A673 (cell line): ENCODE measurements around the gene TRPC4. TPM values are rescaled to one million over a fixed set of nuclear protein-coding genes. Genes with fewer than 3 reads are reported as not detected.

Source experiments
- BruUV-seq: library from RNA; stranded (reverse); fragments of 400-500 nt; replicated peaks from 2 replicates; lab custom pipeline; 2021; lab: Mats Ljungman, UMichigan
- CTCF ChIA-PET: fragments of 300-600 bp; sonication (Branson Sonifier 250); formaldehyde crosslinking; loops from one replicate; lab custom pipeline; 2022; ENCODE audit warnings: antibody characterized with exemption; lab: Charles Lee
- POLR2A ChIA-PET: fragments of 300-600 bp; sonication (Branson Sonifier 250); formaldehyde crosslinking; loops from one replicate; lab custom pipeline; 2022; ENCODE audit warnings: antibody characterized with exemption; ENCODE audit not compliant: low non-redundant PET; lab: Charles Lee
- DNase-seq: peaks from one replicate; pipeline ENCODE4 v3.0.0-alpha.2; 2015; ENCODE audit warnings: low spot score
- H3K27ac ChIP-seq: fragments of 200-600 bp; sonication (generic); 2 replicates; pipeline ENCODE4 v1.5.1; 2016; ENCODE audit warnings: mixed run types, low read depth, mild to moderate bottlenecking, mixed read lengths, antibody characterized with exemption, low read length; ENCODE audit not compliant: poor library complexity, severe bottlenecking
- H3K27me3 ChIP-seq: fragments of 200-600 bp; sonication (generic); replicated peaks from 2 replicates; pipeline ENCODE4 v1.6.1; 2017; ENCODE audit warnings: mixed run types, low read depth, mild to moderate bottlenecking, mixed read lengths, antibody characterized with exemption, low read length; ENCODE audit not compliant: insufficient read depth, poor library complexity
- H3K36me3 ChIP-seq: fragments of 200-600 bp; sonication (generic); 2 replicates; pipeline ENCODE4 v1.6.1; 2016; ENCODE audit warnings: mixed run types, mild to moderate bottlenecking, mixed read lengths, antibody characterized with exemption, low read length; ENCODE audit not compliant: insufficient read depth, poor library complexity, severe bottlenecking
- H3K4me1 ChIP-seq: fragments of 200-600 bp; sonication (generic); 2 replicates; pipeline ENCODE4 v1.6.1; 2017; ENCODE audit warnings: mixed run types, mild to moderate bottlenecking, mixed read lengths, antibody characterized with exemption, low read length; ENCODE audit not compliant: insufficient read depth, poor library complexity, severe bottlenecking
- H3K4me3 ChIP-seq: fragments of 200-600 bp; sonication (generic); 2 replicates; pipeline ENCODE4 v1.5.1; 2016; ENCODE audit warnings: low read depth, mixed run types, mild to moderate bottlenecking, mixed read lengths, low read length; ENCODE audit not compliant: poor library complexity, severe bottlenecking
- H3K9me3 ChIP-seq: fragments of 200-600 bp; sonication (generic); 2 replicates; pipeline ENCODE4 v1.6.1; 2016; ENCODE audit warnings: mixed run types, low read depth, mild to moderate bottlenecking, mixed read lengths, antibody characterized with exemption, low read length; ENCODE audit not compliant: poor library complexity, severe bottlenecking
- EZH2 ChIP-seq: fragments of 200-600 bp; sonication (generic); IDR thresholded peaks from 2 replicates; pipeline ENCODE4 v1.6.1; 2017; ENCODE audit warnings: borderline replicate concordance, low read depth, mild to moderate bottlenecking, mixed read lengths, antibody characterized with exemption, low read length; ENCODE audit not compliant: poor library complexity, severe bottlenecking
- intact Hi-C: fragments of 100-400 bp; cut with micrococcal nuclease; formaldehyde crosslinking; loops from one replicate; pipeline ENCODE4 v1.10.0; 2022; ENCODE audit not compliant: unreplicated experiment
- total RNA-seq: library from RNA; stranded (reverse); gene quantifications from 2 replicates; pipeline ENCODE4 v1.2.3, GENCODE V29; 2021
- TF ChIP-seq, protein P1 (sequence below): fragments of 300-800, 200-600 bp; sonication (generic); conservative IDR thresholded peaks from 2 replicates; pipeline ENCODE4 v1.5.1; 2017; ENCODE audit warnings: low read depth, mild to moderate bottlenecking, antibody characterized with exemption, low read length, moderate library complexity, mixed read lengths

The TRPC4 gene
- total RNA-seq, 1 experiment from 2014 or later: 27.0 TPM

DNA sequence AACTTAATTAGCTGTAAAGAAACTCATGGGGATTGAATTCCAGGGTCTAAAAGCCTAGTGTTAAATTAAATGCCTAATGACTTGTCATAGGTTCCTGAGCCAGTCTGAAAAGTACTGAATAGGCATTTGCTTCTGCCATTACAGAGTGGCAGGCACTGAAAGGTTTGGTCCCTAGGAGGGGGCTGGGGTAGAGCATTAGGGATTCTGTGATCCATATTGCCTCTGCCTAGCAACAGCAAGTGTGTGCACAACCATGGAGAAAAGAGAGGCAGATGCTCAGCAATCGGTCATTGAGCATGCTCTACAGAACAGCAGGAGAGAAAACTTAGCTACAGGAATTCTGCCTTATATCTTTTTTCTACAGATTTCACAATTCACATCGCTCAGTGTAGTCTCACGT is 133.5 kb downstream of the TRPC4 start:
- BruUV-seq: no TSS peak
- Histone ChIP-seq H3K4me1 (no peaks in the 10 kb centered on the region), H3K27ac (no peak overlapping the region), H3K9me3 (no peaks in the 10 kb centered on the region), H3K27me3 (no peaks in the 10 kb centered on the region), H3K4me3 (no peak overlapping the region), H3K36me3 (no peaks in the 10 kb centered on the region)
- ChIA-PET CTCF (no interaction called here), POLR2A (no interaction called here)
- TF ChIP-seq EZH2: no peak
- TF ChIP-seq, protein P1, sequence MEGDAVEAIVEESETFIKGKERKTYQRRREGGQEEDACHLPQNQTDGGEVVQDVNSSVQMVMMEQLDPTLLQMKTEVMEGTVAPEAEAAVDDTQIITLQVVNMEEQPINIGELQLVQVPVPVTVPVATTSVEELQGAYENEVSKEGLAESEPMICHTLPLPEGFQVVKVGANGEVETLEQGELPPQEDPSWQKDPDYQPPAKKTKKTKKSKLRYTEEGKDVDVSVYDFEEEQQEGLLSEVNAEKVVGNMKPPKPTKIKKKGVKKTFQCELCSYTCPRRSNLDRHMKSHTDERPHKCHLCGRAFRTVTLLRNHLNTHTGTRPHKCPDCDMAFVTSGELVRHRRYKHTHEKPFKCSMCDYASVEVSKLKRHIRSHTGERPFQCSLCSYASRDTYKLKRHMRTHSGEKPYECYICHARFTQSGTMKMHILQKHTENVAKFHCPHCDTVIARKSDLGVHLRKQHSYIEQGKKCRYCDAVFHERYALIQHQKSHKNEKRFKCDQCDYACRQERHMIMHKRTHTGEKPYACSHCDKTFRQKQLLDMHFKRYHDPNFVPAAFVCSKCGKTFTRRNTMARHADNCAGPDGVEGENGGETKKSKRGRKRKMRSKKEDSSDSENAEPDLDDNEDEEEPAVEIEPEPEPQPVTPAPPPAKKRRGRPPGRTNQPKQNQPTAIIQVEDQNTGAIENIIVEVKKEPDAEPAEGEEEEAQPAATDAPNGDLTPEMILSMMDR: no peak
- no peak for DNase-seq
- intact Hi-C loops: no loop called here

- intact Hi-C loops: no loop called here
- no peak overlapping the region for H3K4me3 ChIP-seq
- no peaks in the 10 kb centered on the region for H3K9me3 ChIP-seq
- no peak for DNase-seq
- no peak overlapping the region for H3K27ac ChIP-seq
- CTCF ChIA-PET: no interaction called here
- no peaks in the 10 kb centered on the region for H3K27me3 ChIP-seq
- POLR2A ChIA-PET: no interaction called here
- TF ChIP-seq, protein P1: no peak
- TF ChIP-seq EZH2: no peak
- no peaks in the 10 kb centered on the region for H3K36me3 ChIP-seq
- peaks cover 4% of the 10 kb centered on the region for H3K4me1 ChIP-seq
- no TSS peak for BruUV-seq
Measured at GRCh38 chr13:37735293-37735692, 134.3 kb downstream of the TRPC4 start.

- Histone ChIP-seq H3K36me3 (no peaks in the 10 kb centered on the region), H3K27ac (no peak overlapping the region), H3K4me1 (peaks cover 13% of the 10 kb centered on the region), H3K4me3 (no peak overlapping the region), H3K9me3 (no peaks in the 10 kb centered on the region), H3K27me3 (no peaks in the 10 kb centered on the region)
- CTCF ChIA-PET: no interaction called here
- no peak for TF ChIP-seq EZH2
- TF ChIP-seq, protein P1: no peak
- POLR2A ChIA-PET: no interaction called here
- peak; percentile 29 for DNase-seq
- intact Hi-C loops: no loop called here
- no TSS peak for BruUV-seq
Measured at GRCh38 chr13:37729876-37730275, 139.7 kb downstream of the TRPC4 start.
